T-helper 22 cell (primary cell): ENCODE results near the gene RNPEPL1.

Experiments
- DNase-seq: peaks from one replicate; pipeline ENCODE4 v3.0.0-alpha.2; 2020; ENCODE audit warnings: low read depth

Gene RNPEPL1

GRCh38 chr2:240565333-240566202, 2.7 kb upstream of the RNPEPL1 start:
- DNase-seq: peak; percentile 93

- DNase-seq: peak; percentile 92
Measured at GRCh38 chr2:240566203-240567136, 1.8 kb upstream of the RNPEPL1 start.

- peak; percentile 28 for DNase-seq
Measured at GRCh38 chr2:240567137-240567871, 980 bp upstream of the RNPEPL1 start.

GRCh38 chr2:240568678-240569522, 616 bp downstream of the RNPEPL1 start:
- DNase-seq: no peak

- no peak for DNase-seq
Measured at GRCh38 chr2:240569523-240569997, 1.3 kb downstream of the RNPEPL1 start.

GRCh38 chr2:240569998-240570530, 1.8 kb downstream of the RNPEPL1 start:
- DNase-seq: no peak

- no peak for DNase-seq
Measured at GRCh38 chr2:240570531-240571313, 2.4 kb downstream of the RNPEPL1 start.

GRCh38 chr2:240571314-240571973, 3.2 kb downstream of the RNPEPL1 start:
- DNase-seq: no peak

- no peak for DNase-seq
Measured at GRCh38 chr2:240572141-240573031, 4.1 kb downstream of the RNPEPL1 start.

- DNase-seq: no peak
Measured at GRCh38 chr2:240573071-240573515, 4.8 kb downstream of the RNPEPL1 start.

GRCh38 chr2:240573516-240574385, 5.5 kb downstream of the RNPEPL1 start:
- no peak for DNase-seq

GRCh38 chr2:240574386-240575100, 6.3 kb downstream of the RNPEPL1 start:
- no peak for DNase-seq

- no peak for DNase-seq
Measured at GRCh38 chr2:240575101-240575965, 7.0 kb downstream of the RNPEPL1 start.

- DNase-seq: no peak
Measured at GRCh38 chr2:240576036-240576435, 7.8 kb downstream of the RNPEPL1 start.

GRCh38 chr2:240576436-240577205, 8.3 kb downstream of the RNPEPL1 start:
- DNase-seq: no peak
